ENCODE results near the gene KCNRG. TPM values are rescaled to one million over a fixed set of nuclear protein-coding genes. Genes with fewer than 3 reads are reported as not detected.

The KCNRG gene
- total and polyA plus RNA-seq, 2 of the 4 experiments (the other 2 are of a cell fraction), result 0.51 to 2.7 TPM

DNA sequence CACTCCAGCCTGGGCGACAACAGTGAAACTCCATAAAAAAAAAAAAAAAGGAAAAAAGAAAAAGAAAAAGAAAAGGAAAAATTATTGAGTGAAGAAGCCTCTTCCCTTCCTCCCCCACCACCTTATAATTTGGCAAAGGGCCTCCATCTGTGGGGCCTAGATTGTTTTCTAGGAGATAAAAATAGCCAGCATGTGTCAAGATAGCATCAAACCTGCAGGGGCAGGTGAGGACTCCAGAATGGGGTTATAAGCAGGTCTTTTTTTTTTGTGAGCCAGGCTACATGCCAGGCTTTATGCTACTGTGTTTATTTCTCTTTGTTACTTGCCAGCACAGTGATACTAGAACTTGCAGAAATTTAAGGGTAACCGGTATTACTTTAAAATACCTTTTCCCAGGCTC is 30.1 kb upstream of the KCNRG start:
- no peak overlapping the region for H2BK20ac ChIP-seq (ENCODE audit: low read depth, low read length)
- H3K4me2 ChIP-seq (ENCODE audit: low read depth, low read length), result no peak overlapping the region
- no peak overlapping the region for H3K27ac ChIP-seq (ENCODE audit: insufficient read depth, low read length)
- H4K5ac ChIP-seq (ENCODE audit: low read depth, low read length), result no peak overlapping the region
- no peaks in the 10 kb centered on the region for H3K9me3 ChIP-seq (ENCODE audit: control insufficient read depth, insufficient read depth, low read length)
- no peak overlapping the region for H2BK5ac ChIP-seq (ENCODE audit: low read depth, low read length, poor library complexity, severe bottlenecking)
- H3K9me1 ChIP-seq (ENCODE audit: insufficient read depth, low read length), result peaks cover 4% of the 10 kb centered on the region; the same call in 1 of the 2 replicates
- no peaks in the 10 kb centered on the region for H3K4me1 ChIP-seq (ENCODE audit: control insufficient read depth, insufficient read depth, low read length)
- no TSS peak for BruUV-seq (replicated peaks)
- no peak for DNase-seq
- no peak overlapping the region for H2AFZ ChIP-seq (replicated peaks; ENCODE audit: low read length, poor library complexity)
- CTCF ChIA-PET, result interaction anchor here (0.7 kb wide), 1 partner anchor 224 kb away, joined by 5 read pairs; no protein-coding TSS in a partner anchor
- intact Hi-C loops (cut with micrococcal nuclease), result no loop called here
- no peak for ATAC-seq (ENCODE audit: low read depth)
- no CpG with 5 or more reads among the region's 2 CpGs for WGBS, 2 experiments (ENCODE audit: extremely low coverage in 2 of 2, insufficient read length in 1 of 2)
- H3K56ac ChIP-seq (ENCODE audit: extremely low read depth, insufficient read depth, low read length), result no peak overlapping the region
- no peak overlapping the region for H3K9ac ChIP-seq (ENCODE audit: low read depth, low read length)
- peaks cover 5% of the 10 kb centered on the region for H3K36me3 ChIP-seq (ENCODE audit: control insufficient read depth, insufficient read depth, low read length)
- no peak overlapping the region for H3K18ac ChIP-seq (ENCODE audit: low read depth, low read length)
- H4K8ac ChIP-seq (ENCODE audit: low read depth in 2 of 2, low read length in 2 of 2), result no peak overlapping the region
- POLR2A ChIA-PET (ENCODE audit: unreplicated experiment), result interaction anchor here (0.6 to 0.7 kb wide), 2 partner anchors 809 to 927 kb away, joined by 5 to 9 read pairs; no protein-coding TSS in a partner anchor
- no peak overlapping the region for H3K23ac ChIP-seq (ENCODE audit: low read depth, low read length)
- H3K4ac ChIP-seq (ENCODE audit: low read depth, low read length), result no peak overlapping the region
- H2AK5ac ChIP-seq (ENCODE audit: low read depth, low read length), result no peak overlapping the region
- H2BK120ac ChIP-seq (ENCODE audit: low read depth, low read length), result no peak overlapping the region
- H2BK15ac ChIP-seq (ENCODE audit: low read depth, low read length), result no peak overlapping the region
- no peaks in the 10 kb centered on the region for H4K20me1 ChIP-seq (ENCODE audit: insufficient read depth, low read length)
- dilution Hi-C loops (cut with HindIII; ENCODE audit: low sequenced_read_pairs, unreplicated experiment), result no loop called here
- no peak overlapping the region for H3K4me3 ChIP-seq (ENCODE audit: insufficient read depth, low read depth, low read length)
- H4K91ac ChIP-seq (ENCODE audit: insufficient read depth, low read depth, low read length), result no peak overlapping the region
- no peaks in the 10 kb centered on the region for H3K27me3 ChIP-seq (ENCODE audit: control insufficient read depth, insufficient read depth, low read length)
- in situ Hi-C loops (cut with MboI; ENCODE audit: low sequenced_read_pairs), result loop anchor here (10.0 to 25.0 kb wide), 2 partner anchors 540 to 927 kb away; partner anchors contain the start of gene RNASEH2B
- no peak overlapping the region for H2AK9ac ChIP-seq (replicated peaks; ENCODE audit: low read depth, low read length, poor library complexity)
- TF ChIP-seq RAD21 (IDR thresholded peaks at IDR 0.05; ENCODE audit: low read length) (no peak), CEBPB (IDR thresholded peaks at IDR 0.05; ENCODE audit: low read depth, low read length) (no peak), POLR2A (IDR thresholded peaks at IDR 0.05; ENCODE audit: low read depth, low read length) (no peak)
- no peaks in the 10 kb centered on the region for H3K79me1 ChIP-seq (ENCODE audit: low read depth in 1 of 2, low read length in 2 of 2)
- H3K14ac ChIP-seq (replicated peaks; ENCODE audit: low read depth, low read length), result no peak overlapping the region

Data from IMR-90 (cell line).